Neural progenitor cell (in vitro differentiated cells): ENCODE results near the gene R3HDM1. TPM values are rescaled to one million over a fixed set of nuclear protein-coding genes. Genes with fewer than 3 reads are reported as not detected.

Experiments used
- DNase-seq: peaks from one replicate; pipeline ENCODE4 v3.0.0-alpha.2; 2016; ENCODE audit warnings: low spot score
- H2AFZ ChIP-seq: fragments of 200-600 bp; sonication (generic); replicated peaks from 2 replicates; pipeline ENCODE4 v1.6.1; 2016; ENCODE audit warnings: antibody characterized with exemption
- H3F3A ChIP-seq: fragments of 200-600 bp; sonication (generic); 2 replicates; pipeline ENCODE4 v1.6.1; 2016; ENCODE audit warnings: antibody characterized with exemption, low read depth
- H3K27ac ChIP-seq: fragments of 200-600 bp; sonication (generic); 2 replicates; pipeline ENCODE4 v1.5.1; 2016; ENCODE audit warnings: mild to moderate bottlenecking
- H3K27me3 ChIP-seq: fragments of 200-600 bp; sonication (generic); 2 replicates; pipeline ENCODE4 v1.6.1; 2016; ENCODE audit warnings: mild to moderate bottlenecking, moderate library complexity
- H3K36me3 ChIP-seq: fragments of 200-600 bp; sonication (generic); 2 replicates; pipeline ENCODE4 v1.5.1; 2016
- H3K4me1 ChIP-seq: fragments of 200-600 bp; sonication (generic); 2 replicates; pipeline ENCODE4 v1.6.1; 2016; ENCODE audit warnings: mixed run types
- H3K4me2 ChIP-seq: fragments of 200-600 bp; sonication (generic); 2 replicates; pipeline ENCODE4 v1.6.1; 2016
- H3K4me3 ChIP-seq: fragments of 200-600 bp; sonication (generic); 2 replicates; pipeline ENCODE4 v1.5.1; 2016
- H3K79me2 ChIP-seq: fragments of 200-600 bp; sonication (generic); 2 replicates; pipeline ENCODE4 v1.6.1; 2016; ENCODE audit warnings: low read depth
- H3K9ac ChIP-seq: fragments of 200-600 bp; sonication (generic); 2 replicates; pipeline ENCODE4 v1.6.1; 2016
- H3K9me3 ChIP-seq: fragments of 200-600 bp; sonication (generic); 2 replicates; pipeline ENCODE4 v1.5.1; 2016; ENCODE audit warnings: low read depth
- H4K20me1 ChIP-seq: fragments of 200-600 bp; sonication (generic); 2 replicates; pipeline ENCODE4 v1.6.1; 2016; ENCODE audit warnings: low read depth
- H3K27ac Mint-ChIP-seq: 3 replicates; pipeline ENCODE4 v1.8.0; 2021; ENCODE audit warnings: mixed read lengths
- H3K27me3 Mint-ChIP-seq: 2 replicates; pipeline ENCODE4 v1.8.0; 2022; ENCODE audit warnings: low read depth, mild to moderate bottlenecking, inconsistent platforms, moderate library complexity, mixed read lengths; ENCODE audit not compliant: insufficient read depth
- H3K36me3 Mint-ChIP-seq: 3 replicates; pipeline ENCODE4 v1.8.0; 2021; ENCODE audit warnings: mixed read lengths
- H3K4me1 Mint-ChIP-seq: 3 replicates; pipeline ENCODE4 v1.8.0; 2021; ENCODE audit warnings: mixed read lengths
- H3K4me3 Mint-ChIP-seq: 3 replicates; pipeline ENCODE4 v1.8.0; 2021; ENCODE audit warnings: mild to moderate bottlenecking, moderate library complexity, mixed read lengths
- H3K9me3 Mint-ChIP-seq: 3 replicates; pipeline ENCODE4 v1.8.0; 2020; ENCODE audit warnings: mixed read lengths
- CTCF ChIP-seq: fragments of 200-600 bp; sonication (generic); IDR thresholded peaks from 2 replicates; pipeline ENCODE4 v1.5.1; 2017; ENCODE audit warnings: antibody characterized with exemption, mild to moderate bottlenecking
- EZH2 ChIP-seq: fragments of 200-600 bp; sonication (generic); IDR thresholded peaks from 2 replicates; pipeline ENCODE4 v1.6.1; 2017; ENCODE audit warnings: antibody characterized with exemption, mild to moderate bottlenecking, moderate library complexity
- EZH2phosphoT487 ChIP-seq: fragments of 200-600 bp; sonication (generic); IDR thresholded peaks from 2 replicates; pipeline ENCODE4 v1.6.1; 2017; ENCODE audit warnings: antibody characterized with exemption
- total RNA-seq: library from RNA; depleted of rRNA; stranded (reverse); fragments of >200 nt; gene quantifications from 2 replicates; pipeline ENCODE4 v1.2.3, GENCODE V29; 2015; ENCODE audit warnings: low replicate concordance

R3HDM1 gene
- total RNA-seq, 1 donor from 2014 or later = 49.4 TPM

- H3K9ac ChIP-seq = no peak overlapping the region
- H3K4me3 ChIP-seq = no peak overlapping the region
- no peak overlapping the region for H2AFZ ChIP-seq
- no peaks in the 10 kb centered on the region for H3K27me3 ChIP-seq
- Mint-ChIP-seq H3K27me3 (no peaks in the 10 kb centered on the region), H3K4me1 (peaks cover 8% of the 10 kb centered on the region), H3K27ac (no peak overlapping the region), H3K4me3 (no peak overlapping the region), H3K9me3 (no peaks in the 10 kb centered on the region), H3K36me3 (no peaks in the 10 kb centered on the region)
- peaks cover 15% of the 10 kb centered on the region for H4K20me1 ChIP-seq
- H3K9me3 ChIP-seq = no peaks in the 10 kb centered on the region
- peak; percentile 46 for DNase-seq
- H3K79me2 ChIP-seq = peaks cover 73% of the 10 kb centered on the region
- no peak overlapping the region for H3K4me2 ChIP-seq
- TF ChIP-seq EZH2 (no peak), CTCF (no peak), EZH2phosphoT487 (no peak)
- H3K4me1 ChIP-seq = peaks cover 14% of the 10 kb centered on the region
- H3K27ac ChIP-seq = no peak overlapping the region
- no peaks in the 10 kb centered on the region for H3F3A ChIP-seq
- no peaks in the 10 kb centered on the region for H3K36me3 ChIP-seq
Observed at GRCh38 chr2:135586148-135586547, 54.9 kb downstream of the R3HDM1 start.

- H3K27ac ChIP-seq = no peak overlapping the region
- H3K4me2 ChIP-seq = no peak overlapping the region
- TF ChIP-seq CTCF (no peak), EZH2phosphoT487 (no peak), EZH2 (no peak)
- H3K79me2 ChIP-seq = peaks cover 57% of the 10 kb centered on the region
- Mint-ChIP-seq H3K9me3 (peaks cover 10% of the 10 kb centered on the region), H3K27me3 (no peaks in the 10 kb centered on the region), H3K4me3 (no peak overlapping the region), H3K4me1 (peaks cover 8% of the 10 kb centered on the region), H3K27ac (peak overlapping the region; percentile 0), H3K36me3 (peaks cover 10% of the 10 kb centered on the region)
- peaks cover 14% of the 10 kb centered on the region for H3K4me1 ChIP-seq
- no peaks in the 10 kb centered on the region for H3F3A ChIP-seq
- H3K27me3 ChIP-seq = no peaks in the 10 kb centered on the region
- no peak overlapping the region for H2AFZ ChIP-seq
- H3K36me3 ChIP-seq = no peaks in the 10 kb centered on the region
- H3K9ac ChIP-seq = no peak overlapping the region
- H3K9me3 ChIP-seq = peaks cover 7% of the 10 kb centered on the region
- DNase-seq = no peak
- H3K4me3 ChIP-seq = no peak overlapping the region
- peaks cover 15% of the 10 kb centered on the region for H4K20me1 ChIP-seq
Observed at GRCh38 chr2:135587958-135588357, 56.7 kb downstream of the R3HDM1 start.

GRCh38 chr2:135590619-135591260 lies 59.5 kb downstream of the R3HDM1 start:
- H3K4me1 Mint-ChIP-seq = peaks cover 8% of the 10 kb centered on the region
- Histone ChIP-seq H3K79me2 (peaks cover 31% of the 10 kb centered on the region), H3K27me3 (no peaks in the 10 kb centered on the region), H3K9me3 (peaks cover 7% of the 10 kb centered on the region), H3K4me1 (peaks cover 12% of the 10 kb centered on the region), H3K27ac (no peak overlapping the region), H4K20me1 (peaks cover 13% of the 10 kb centered on the region), H3K4me3 (no peak overlapping the region), H3K36me3 (no peaks in the 10 kb centered on the region), H3K9ac (no peak overlapping the region), H3K4me2 (no peak overlapping the region), H3F3A (no peaks in the 10 kb centered on the region), H2AFZ (no peak overlapping the region)
- no peak for DNase-seq
- H3K4me3 Mint-ChIP-seq = no peak overlapping the region
- peaks cover 15% of the 10 kb centered on the region for H3K36me3 Mint-ChIP-seq
- H3K9me3 Mint-ChIP-seq = peaks cover 12% of the 10 kb centered on the region
- H3K27me3 Mint-ChIP-seq = no peaks in the 10 kb centered on the region
- H3K27ac Mint-ChIP-seq = no peak overlapping the region
- TF ChIP-seq EZH2phosphoT487 = no peak
- no peak for TF ChIP-seq EZH2
- TF ChIP-seq CTCF = no peak
